ENCODE data around the gene LEKR1. TPM values are rescaled to one million over a fixed set of nuclear protein-coding genes. Genes with fewer than 3 reads are reported as not detected.

The LEKR1 gene
- total and polyA plus RNA-seq, 2 donors (not counting 1 experiment from before 2014, with no cell fraction given), result 0.94 to 4.7 TPM

DNA sequence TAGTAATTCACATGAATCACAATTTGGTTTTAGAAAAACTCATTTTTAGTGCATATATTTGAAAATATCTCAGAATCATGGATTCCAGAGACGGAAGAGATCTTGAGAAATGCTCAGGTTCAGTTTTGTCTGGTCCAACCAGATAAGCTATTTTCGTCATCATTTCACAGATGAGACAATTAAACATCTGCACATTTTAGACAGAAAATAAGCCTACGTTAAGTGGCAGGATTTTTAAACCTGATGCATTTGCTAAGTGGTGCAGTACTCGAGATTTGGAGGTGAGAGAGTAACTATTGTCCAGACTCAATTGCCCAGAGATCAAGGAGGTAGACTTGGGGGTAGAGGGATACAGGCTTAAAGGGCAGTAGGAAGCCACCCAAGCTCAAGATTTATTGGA is 243.3 kb downstream of the LEKR1 start:
- H3K27ac Mint-ChIP-seq, result no peak overlapping the region
- ChIA-PET CTCF (interaction anchor here (1.0 kb wide), 1 partner anchor 11 kb away, joined by 3 read pairs; no protein-coding TSS in a partner anchor), POLR2A (no interaction called here)
- Histone ChIP-seq H3K27me3 (replicated peaks in 1 of 4; ENCODE audit: control extremely low read depth in 1 of 4, control insufficient read depth in 3 of 4, insufficient read depth in 4 of 4, low read length in 3 of 4) (no peaks in the 10 kb centered on the region), H3K4me1 (ENCODE audit: control insufficient read depth in 2 of 2, insufficient read depth in 2 of 2, low read length in 2 of 2) (peaks cover 21 to 32% of the 10 kb centered on the region in 2 donors), H3K4me2 (replicated peaks; ENCODE audit: low read depth, low read length, poor library complexity, severe bottlenecking) (no peak overlapping the region), H4K20me1 (ENCODE audit: control insufficient read depth, insufficient read depth, low read length, poor library complexity, severe bottlenecking) (no peaks in the 10 kb centered on the region), H3K9me3 (ENCODE audit: control extremely low read depth in 1 of 3, control insufficient read depth in 2 of 3, insufficient read depth in 1 of 3, low read length in 2 of 3) (no peaks in the 10 kb centered on the region), H3K4me3 (ENCODE audit: control extremely low read depth in 1 of 5, extremely low read depth in 1 of 5, insufficient read depth in 1 of 5, low read depth in 2 of 5, low read length in 4 of 5) (no peak overlapping the region), H3K9ac (ENCODE audit: low read length) (no peak overlapping the region), H3K27ac (ENCODE audit: low read length in 2 of 2) (no peak overlapping the region), H2AFZ (ENCODE audit: insufficient read depth, low read depth, low read length, poor library complexity, severe bottlenecking) (no peak overlapping the region), H3K79me2 (ENCODE audit: control insufficient read depth, insufficient read depth, low read length) (no peaks in the 10 kb centered on the region), H3K36me3 (replicated peaks in 1 of 2; ENCODE audit: control extremely low read depth in 1 of 2, control insufficient read depth in 1 of 2, extremely low read depth in 1 of 2, insufficient read depth in 2 of 2, low read length in 1 of 2) (no peaks in the 10 kb centered on the region)
- H3K4me3 Mint-ChIP-seq, result no peak overlapping the region
- peaks cover 26% of the 10 kb centered on the region for H3K4me1 Mint-ChIP-seq
- ATAC-seq (ENCODE audit: low read depth) (no peak), DNase-seq (no peak)
- intact Hi-C loops (cut with micrococcal nuclease), result no loop called here
- H3K27me3 Mint-ChIP-seq, result no peaks in the 10 kb centered on the region
- no peak for TF ChIP-seq EZH2 (IDR thresholded peaks at IDR 0.05; ENCODE audit: borderline replicate concordance, insufficient read depth, low read depth, low read length, poor library complexity, severe bottlenecking)
- TF ChIP-seq, protein P1, sequence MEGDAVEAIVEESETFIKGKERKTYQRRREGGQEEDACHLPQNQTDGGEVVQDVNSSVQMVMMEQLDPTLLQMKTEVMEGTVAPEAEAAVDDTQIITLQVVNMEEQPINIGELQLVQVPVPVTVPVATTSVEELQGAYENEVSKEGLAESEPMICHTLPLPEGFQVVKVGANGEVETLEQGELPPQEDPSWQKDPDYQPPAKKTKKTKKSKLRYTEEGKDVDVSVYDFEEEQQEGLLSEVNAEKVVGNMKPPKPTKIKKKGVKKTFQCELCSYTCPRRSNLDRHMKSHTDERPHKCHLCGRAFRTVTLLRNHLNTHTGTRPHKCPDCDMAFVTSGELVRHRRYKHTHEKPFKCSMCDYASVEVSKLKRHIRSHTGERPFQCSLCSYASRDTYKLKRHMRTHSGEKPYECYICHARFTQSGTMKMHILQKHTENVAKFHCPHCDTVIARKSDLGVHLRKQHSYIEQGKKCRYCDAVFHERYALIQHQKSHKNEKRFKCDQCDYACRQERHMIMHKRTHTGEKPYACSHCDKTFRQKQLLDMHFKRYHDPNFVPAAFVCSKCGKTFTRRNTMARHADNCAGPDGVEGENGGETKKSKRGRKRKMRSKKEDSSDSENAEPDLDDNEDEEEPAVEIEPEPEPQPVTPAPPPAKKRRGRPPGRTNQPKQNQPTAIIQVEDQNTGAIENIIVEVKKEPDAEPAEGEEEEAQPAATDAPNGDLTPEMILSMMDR (IDR thresholded peaks at IDR 0.05), result no peak
- H3K9me3 Mint-ChIP-seq (ENCODE audit: insufficient read depth), result no peaks in the 10 kb centered on the region
- WGBS (ENCODE audit: insufficient coverage), result 97% methylated on average over 2 of the region's 4 CpGs

DNA sequence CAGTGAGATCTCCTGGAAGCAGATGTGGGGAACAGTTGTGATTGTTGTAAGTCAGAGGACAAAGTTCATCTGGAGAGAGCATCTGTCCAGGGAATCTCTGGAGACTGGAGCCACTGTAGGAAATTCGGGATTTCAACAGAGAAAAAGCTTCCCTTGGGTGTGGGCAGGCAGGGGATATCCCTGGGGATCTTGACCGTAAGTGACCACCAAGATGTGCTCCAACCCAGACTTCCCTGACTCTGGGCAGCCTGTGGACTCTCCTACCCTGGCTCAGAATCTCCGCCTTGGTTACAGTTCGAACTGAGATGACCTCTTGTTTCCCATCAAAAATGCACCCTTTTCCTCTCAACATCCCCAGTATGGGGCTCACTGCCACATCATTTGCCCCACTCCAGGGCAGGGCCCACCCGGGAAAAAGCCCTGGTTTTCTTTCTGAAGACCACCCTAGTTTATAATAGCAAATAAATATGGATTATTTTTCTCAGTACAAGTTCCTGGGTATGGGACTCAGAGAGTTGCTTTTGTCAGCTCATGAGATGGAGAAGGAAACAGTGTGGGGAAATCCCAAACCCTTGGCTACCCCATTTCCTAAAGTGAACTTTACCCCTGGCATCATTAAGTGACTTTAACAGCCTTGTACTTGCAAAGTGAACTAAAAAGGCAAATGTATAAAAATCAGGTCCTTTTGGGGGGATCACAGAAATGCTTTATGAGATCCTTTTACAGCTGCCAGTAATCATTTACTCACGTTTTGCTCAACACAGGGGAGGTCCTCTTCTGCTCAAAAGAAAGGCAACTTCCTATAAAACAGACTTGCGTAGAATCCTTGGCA is 243.9 kb downstream of the LEKR1 start:
- no peak for TF ChIP-seq EZH2 (IDR thresholded peaks at IDR 0.05; ENCODE audit: borderline replicate concordance, insufficient read depth, low read depth, low read length, poor library complexity, severe bottlenecking)
- TF ChIP-seq, protein P1 (IDR thresholded peaks at IDR 0.05), result no peak
- no peak overlapping the region for H3K27ac Mint-ChIP-seq
- DNase-seq, result no peak
- intact Hi-C loops (cut with micrococcal nuclease), result no loop called here
- no peaks in the 10 kb centered on the region for H3K36me3 ChIP-seq (replicated peaks in 1 of 2; ENCODE audit: control extremely low read depth in 1 of 2, control insufficient read depth in 1 of 2, extremely low read depth in 1 of 2, insufficient read depth in 2 of 2, low read length in 1 of 2)
- no peak overlapping the region for H3K4me3 Mint-ChIP-seq
- H3K9me3 Mint-ChIP-seq (ENCODE audit: insufficient read depth), result no peaks in the 10 kb centered on the region
- WGBS (ENCODE audit: insufficient coverage), result 98% methylated on average over 4 of the region's 7 CpGs
- peaks cover 23% of the 10 kb centered on the region for H3K4me1 Mint-ChIP-seq
- no peak overlapping the region for H3K4me3 ChIP-seq (ENCODE audit: control extremely low read depth in 1 of 5, extremely low read depth in 1 of 5, insufficient read depth in 1 of 5, low read depth in 2 of 5, low read length in 4 of 5)
- H3K4me1 ChIP-seq (ENCODE audit: control insufficient read depth in 2 of 2, insufficient read depth in 2 of 2, low read length in 2 of 2), result peaks cover 16 to 26% of the 10 kb centered on the region in 2 donors
- H3K27me3 Mint-ChIP-seq, result no peaks in the 10 kb centered on the region
- POLR2A ChIA-PET, result no interaction called here
- H3K27ac ChIP-seq (ENCODE audit: low read length in 2 of 2), result no peak overlapping the region
- no peak overlapping the region for H3K9ac ChIP-seq (ENCODE audit: low read length)
- no peak for ATAC-seq (ENCODE audit: low read depth)
- no peaks in the 10 kb centered on the region for H3K9me3 ChIP-seq (ENCODE audit: control extremely low read depth in 1 of 3, control insufficient read depth in 2 of 3, insufficient read depth in 1 of 3, low read length in 2 of 3)
- no peak overlapping the region for H2AFZ ChIP-seq (ENCODE audit: insufficient read depth, low read depth, low read length, poor library complexity, severe bottlenecking)
- H4K20me1 ChIP-seq (ENCODE audit: control insufficient read depth, insufficient read depth, low read length, poor library complexity, severe bottlenecking), result no peaks in the 10 kb centered on the region
- no peak overlapping the region for H3K4me2 ChIP-seq (replicated peaks; ENCODE audit: low read depth, low read length, poor library complexity, severe bottlenecking)
- no peaks in the 10 kb centered on the region for H3K27me3 ChIP-seq (replicated peaks in 1 of 4; ENCODE audit: control extremely low read depth in 1 of 4, control insufficient read depth in 3 of 4, insufficient read depth in 4 of 4, low read length in 3 of 4)
- H3K79me2 ChIP-seq (ENCODE audit: control insufficient read depth, insufficient read depth, low read length), result no peaks in the 10 kb centered on the region
- CTCF ChIA-PET, result interaction anchor here (1.0 kb wide), 1 partner anchor 10 kb away, joined by 3 read pairs; no protein-coding TSS in a partner anchor
